HG02763 (cell line): ENCODE data around the gene CLEC9A.

Experiments
- ATAC-seq: cut with Tn5 transposase; IDR thresholded peaks from one replicate; pipeline ENCODE4 v1.9.1; 2021; ENCODE audit warnings: mild to moderate bottlenecking, moderate library complexity; ENCODE audit not compliant: unreplicated experiment

The CLEC9A gene

DNA sequence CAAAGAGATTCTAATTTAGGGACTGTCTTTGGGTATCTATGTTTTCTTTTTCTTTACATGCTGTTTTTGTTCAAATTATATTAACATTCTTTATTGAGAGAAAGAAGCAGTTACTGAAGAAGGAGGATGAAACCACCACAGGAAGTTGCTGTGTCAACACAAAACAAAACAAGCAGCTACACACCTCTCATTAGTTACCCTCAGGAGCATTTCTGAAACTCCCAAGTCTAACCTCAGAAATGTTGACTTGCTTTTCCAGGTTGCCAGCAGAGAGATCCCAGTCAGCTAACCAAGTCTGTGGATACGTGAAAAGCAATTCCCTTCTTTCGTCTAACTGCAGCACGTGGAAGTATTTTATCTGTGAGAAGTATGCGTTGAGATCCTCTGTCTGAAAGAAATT, 34.8 kb downstream of the CLEC9A start:
- no peak for ATAC-seq

DNA sequence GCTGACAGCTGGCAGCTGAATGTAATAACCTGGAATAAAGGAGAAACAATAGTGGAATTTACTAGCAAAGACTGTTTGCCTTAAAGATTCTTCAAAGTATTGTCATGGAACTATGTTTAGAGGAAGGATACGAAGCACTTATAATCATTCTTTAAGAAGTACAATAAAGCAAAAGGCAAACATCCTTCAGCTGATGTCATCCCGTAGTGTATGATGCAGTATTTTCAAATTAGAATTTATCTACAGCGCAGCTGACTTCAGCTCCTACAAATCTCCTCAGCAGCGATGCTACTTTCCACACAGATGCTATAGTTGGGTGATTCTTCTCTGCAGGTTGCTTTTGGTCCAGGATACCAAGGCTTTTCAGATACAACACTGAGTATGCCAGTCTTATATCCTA, 36.8 kb downstream of the CLEC9A start:
- no peak for ATAC-seq

GRCh38 chr12:10067942-10068341, 37.5 kb downstream of the CLEC9A start:
- ATAC-seq = no peak

DNA sequence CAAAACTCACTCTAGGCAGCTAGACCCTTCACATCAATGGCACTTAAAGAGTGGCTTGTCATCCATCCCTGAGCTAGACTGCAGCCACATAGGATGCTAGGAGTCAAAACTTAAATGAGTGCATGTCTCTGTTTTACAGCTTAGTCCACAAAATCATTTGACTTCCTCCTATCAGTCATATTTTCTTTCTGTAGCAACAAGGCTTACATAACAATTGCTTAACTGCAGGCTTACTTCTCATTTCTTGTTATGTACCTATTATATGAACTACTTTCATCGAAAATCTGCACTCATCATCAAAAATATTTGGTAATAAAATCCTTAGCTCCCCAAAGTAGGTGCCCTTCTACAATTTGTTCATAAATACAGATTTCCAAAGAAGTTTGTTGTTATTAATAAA, 38.2 kb downstream of the CLEC9A start:
- ATAC-seq = no peak

DNA sequence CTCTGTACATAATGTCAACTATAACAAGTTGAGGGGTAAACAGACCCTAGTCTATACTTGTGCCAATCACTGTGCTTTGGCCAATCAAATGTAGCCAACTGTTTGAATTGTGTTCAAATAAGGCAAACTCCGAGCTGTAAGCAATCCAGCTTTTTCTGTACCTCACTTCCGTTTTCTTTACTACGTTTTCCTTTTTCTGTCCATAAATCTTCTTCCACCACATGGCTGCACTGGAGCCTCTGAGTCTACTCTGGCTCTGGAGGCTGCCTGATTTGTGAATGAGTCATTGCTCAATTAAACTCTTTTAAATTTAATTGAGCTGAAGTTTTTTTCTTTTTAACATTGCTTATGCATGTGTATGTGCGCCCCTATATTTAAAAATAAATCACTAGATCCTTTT, 38.6 kb downstream of the CLEC9A start:
- no peak for ATAC-seq

DNA sequence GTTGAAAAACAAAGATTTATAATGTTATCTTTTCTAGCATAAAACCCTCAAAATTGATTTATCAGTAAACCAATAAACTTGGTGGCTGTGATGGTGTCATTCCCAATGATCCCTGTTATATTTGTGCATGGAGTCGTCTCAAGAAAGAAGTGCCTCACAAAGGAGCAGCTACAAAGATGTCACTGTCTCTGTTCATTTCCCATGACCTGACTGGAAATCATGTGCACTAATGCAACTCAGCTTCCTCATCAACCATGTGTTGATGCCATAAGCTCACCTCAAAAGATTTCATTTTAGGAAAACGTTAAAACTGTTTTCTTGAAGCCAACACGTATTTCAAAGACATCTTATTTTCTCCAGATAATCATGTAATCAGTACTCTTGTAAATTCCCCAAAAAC, 39.5 kb downstream of the CLEC9A start:
- ATAC-seq = no peak

DNA sequence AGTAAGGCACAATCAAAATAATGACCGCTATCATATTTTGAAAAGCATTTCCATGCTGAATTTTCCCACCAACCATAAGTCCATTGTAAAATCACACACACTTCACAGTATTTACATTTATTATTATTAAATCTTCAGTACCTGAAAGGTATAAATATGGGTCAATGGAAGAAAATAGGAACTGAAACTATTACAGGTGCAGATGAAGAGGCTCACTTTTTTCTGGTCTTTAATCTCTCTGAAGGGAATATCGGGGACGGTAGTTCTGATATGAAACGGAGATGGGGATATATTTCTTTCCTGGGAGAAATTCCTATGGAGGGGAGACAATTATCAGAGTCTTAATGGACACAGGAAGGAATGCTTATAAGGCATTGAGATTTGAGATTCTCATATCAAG, 39.9 kb downstream of the CLEC9A start:
- no peak for ATAC-seq

- ATAC-seq = no peak
Observed at GRCh38 chr12:10072131-10072530, 41.6 kb downstream of the CLEC9A start.

GRCh38 chr12:10073261-10073660, 42.8 kb downstream of the CLEC9A start:
- ATAC-seq = no peak

DNA sequence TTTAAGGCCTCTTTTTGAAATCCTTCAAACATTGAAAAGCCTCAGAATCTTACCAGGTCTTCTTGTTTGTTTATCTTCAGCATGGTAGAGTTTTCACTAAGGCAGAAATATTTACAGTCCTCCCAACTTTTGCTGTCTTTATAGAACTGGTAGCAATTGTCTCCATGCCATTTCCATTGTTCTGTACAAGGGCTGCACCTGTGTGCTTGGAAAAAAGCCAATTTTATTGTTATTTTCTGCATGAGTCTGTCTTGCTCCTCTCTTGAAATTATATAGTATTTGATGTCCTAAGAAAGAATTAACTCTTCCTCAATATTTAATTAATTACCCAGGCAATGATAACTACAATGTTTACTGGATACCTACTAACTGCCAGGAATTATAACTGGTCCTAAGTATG, 45.0 kb downstream of the CLEC9A start:
- no peak for ATAC-seq

DNA sequence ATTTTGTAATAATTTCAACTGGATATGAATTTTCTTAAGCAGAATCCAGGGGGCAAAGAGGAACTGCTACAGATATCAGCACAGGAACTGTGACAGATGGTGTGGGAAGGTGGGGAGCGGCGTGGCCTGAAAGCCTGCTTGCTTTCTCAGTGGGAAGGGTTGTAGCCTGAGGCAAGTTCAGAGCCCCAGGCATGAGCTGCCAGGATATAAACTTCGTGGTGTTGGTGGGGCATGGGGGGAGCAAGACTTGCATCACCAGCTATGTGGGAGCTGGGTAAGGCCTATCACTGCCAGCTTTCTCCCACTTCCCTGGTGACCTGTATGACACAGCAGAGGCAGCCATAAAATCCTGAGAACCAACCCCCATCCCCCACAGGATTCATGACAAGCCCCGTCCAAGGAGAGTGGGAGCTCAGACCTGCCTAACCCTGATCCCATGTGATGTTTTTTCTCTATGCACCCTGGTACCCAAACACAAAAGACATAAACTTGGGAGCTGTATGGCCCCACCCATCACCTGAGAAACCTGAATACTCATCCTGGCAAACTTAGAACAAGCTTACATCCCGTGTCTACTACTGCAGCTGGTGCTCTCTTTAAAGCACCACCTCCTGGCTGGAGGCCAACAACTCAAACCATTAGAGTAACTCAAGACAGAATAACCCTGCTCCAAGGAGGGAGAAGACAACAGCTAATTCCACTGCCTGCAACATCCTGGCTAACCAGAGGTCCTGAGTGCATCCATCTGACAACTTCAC, 51.8 kb downstream of the CLEC9A start:
- no peak for ATAC-seq

- no peak for ATAC-seq
Observed at GRCh38 chr12:10084733-10085132, 54.3 kb downstream of the CLEC9A start.

DNA sequence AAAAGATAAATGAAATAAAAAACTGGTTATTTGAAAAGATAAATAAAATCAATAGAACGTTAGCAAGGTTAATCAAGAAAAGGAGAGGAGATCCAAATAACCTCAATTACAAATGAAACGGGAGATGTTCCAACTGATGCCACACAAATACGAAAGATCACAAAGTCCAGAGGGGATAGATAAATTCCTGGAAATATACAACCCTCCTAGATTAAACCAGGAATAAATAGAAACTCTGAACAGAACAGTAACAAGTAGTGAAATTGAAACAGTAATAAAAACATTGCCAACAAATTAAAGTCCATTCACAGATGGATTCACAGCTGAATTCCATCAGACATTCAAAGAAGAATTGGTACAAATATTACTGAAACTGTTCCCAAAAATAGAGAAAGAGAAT, 55.9 kb downstream of the CLEC9A start:
- ATAC-seq = no peak

DNA sequence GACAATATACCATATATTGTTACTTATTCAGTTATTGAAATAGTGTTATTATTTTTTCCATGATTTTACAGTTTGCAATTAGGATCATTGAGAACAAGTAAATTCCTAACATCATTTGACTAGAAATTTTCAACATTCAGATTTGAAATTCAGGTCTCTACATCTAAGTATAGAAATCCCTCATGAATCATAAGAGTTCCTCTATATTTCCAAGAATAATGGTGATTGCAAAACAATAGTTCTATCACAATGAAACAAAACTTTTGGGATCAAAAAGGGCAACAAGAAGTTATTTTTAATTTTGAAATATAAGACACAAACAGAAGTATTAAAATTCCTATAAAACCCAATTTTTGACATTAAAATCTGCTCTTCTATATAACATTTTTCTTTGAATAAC, 57.5 kb downstream of the CLEC9A start:
- no peak for ATAC-seq

GRCh38 chr12:10088955-10089900, 58.7 kb downstream of the CLEC9A start:
- no peak for ATAC-seq

GRCh38 chr12:10094646-10095395, 64.3 kb downstream of the CLEC9A start:
- no peak for ATAC-seq

- no peak for ATAC-seq
Observed at GRCh38 chr12:10095971-10096370, 65.5 kb downstream of the CLEC9A start.

GRCh38 chr12:10097521-10097920, 67.0 kb downstream of the CLEC9A start:
- no peak for ATAC-seq

- ATAC-seq = no peak
Observed at GRCh38 chr12:10098791-10099190, 68.3 kb downstream of the CLEC9A start, which contains the start of gene CLEC1A. TSS of gene CLEC1A (minus strand) at chr12:10098985. CDS start at chr12:10098922, 63 bp downstream.

- no peak for ATAC-seq
Observed at GRCh38 chr12:10101042-10101579, 70.6 kb downstream of the CLEC9A start.

DNA sequence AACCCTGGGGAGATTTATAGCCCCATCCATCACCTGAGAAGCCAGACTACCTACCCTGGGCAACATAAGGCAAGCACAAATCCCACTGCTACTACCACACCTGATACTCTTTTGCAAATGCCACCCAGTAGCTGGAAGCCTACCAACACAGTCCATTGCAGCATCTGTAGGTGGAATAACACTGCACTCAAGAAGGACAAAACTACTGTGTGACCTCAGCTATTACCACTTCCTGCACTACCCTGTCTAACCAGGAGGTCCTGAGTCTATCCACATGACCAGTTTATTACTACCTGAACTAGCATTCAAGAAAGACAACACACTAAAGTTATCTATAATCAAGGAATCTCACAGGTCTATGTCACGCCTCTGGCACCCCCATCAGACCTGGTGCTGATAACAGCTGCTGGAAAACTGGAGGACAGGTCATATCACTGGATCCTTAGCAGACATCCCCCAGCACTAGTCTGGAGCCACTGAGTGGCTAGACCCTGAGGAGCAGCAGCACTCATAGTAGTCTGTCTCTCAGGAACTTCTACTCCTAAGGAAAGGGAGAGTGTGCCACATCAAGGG, 71.3 kb downstream of the CLEC9A start:
- no peak for ATAC-seq
